Heart right ventricle (tissue), 16 donors: Measurements from ENCODE around the gene EHMT1. TPM values are rescaled to one million over a fixed set of nuclear protein-coding genes. Genes with fewer than 3 reads are reported as not detected.

Experiments used
- ATAC-seq, 8 donors: fragments of 200-7000 bp; cut with Tn5 transposase; one replicate each; pipeline ENCODE4 v1.9.1; 2020; ENCODE audit warnings: mild to moderate bottlenecking in 8 of 8, moderate library complexity in 8 of 8, moderate number of reproducible peaks in 1 of 8
- DNase-seq, 2 donors: peaks; one replicate each; pipeline ENCODE4 v3.0.0-alpha.2; 2020
- H3K27ac ChIP-seq, 10 donors: fragments of 200-600 bp; sonication (generic) in 2 of 10; one replicate each; pipeline versions ENCODE4 v1.5.0 to v1.8.0; 2020 to 2022; ENCODE audit warnings: mild to moderate bottlenecking in 3 of 10
- H3K27me3 ChIP-seq, 7 donors: fragments of 200-600 bp; one replicate each; pipeline ENCODE4 v1.8.0; 2021 to 2022; ENCODE audit warnings: mild to moderate bottlenecking in 2 of 7
- H3K36me3 ChIP-seq, 9 donors: fragments of 200-600 bp; sonication (generic) in 1 of 9; one replicate each; pipeline versions ENCODE4 v1.5.0 to v1.8.0; 2020 to 2022; ENCODE audit warnings: mild to moderate bottlenecking in 2 of 9
- H3K4me1 ChIP-seq, 9 donors: fragments of 200-600 bp; sonication (generic) in 1 of 9; one replicate each; pipeline versions ENCODE4 v1.5.0 to v1.8.0; 2020 to 2022; ENCODE audit warnings: mild to moderate bottlenecking in 4 of 9
- H3K4me3 ChIP-seq, 10 donors: fragments of 200-600 bp; sonication (generic) in 2 of 10; one replicate each; pipeline versions ENCODE4 v1.5.0 to v1.8.0; 2020 to 2022; ENCODE audit warnings: mild to moderate bottlenecking in 7 of 10, moderate library complexity in 2 of 10
- H3K9me3 ChIP-seq, 11 donors: fragments of 200-600 bp in 10 of 11; sonication (generic) in 2 of 11; one replicate each; pipeline versions ENCODE4 v1.5.0 to v1.8.0; 2013 to 2022; ENCODE audit warnings: mild to moderate bottlenecking in 2 of 11, control low read depth in 1 of 11, moderate library complexity in 1 of 11
- WGBS, 2 donors: extraction: QIAGEN DNeasy Blood & Tissue Kit; methylation state at CpG; one replicate each; pipeline ENCODE4 v1.1.7; 2013; ENCODE audit warnings: inconsistent platforms in 1 of 2; 5-methylcytosine and 5-hydroxymethylcytosine counted together
- intact Hi-C, 10 donors: fragments of 100-400 bp; cut with DNase I; formaldehyde crosslinking; loops; one replicate each; pipeline versions ENCODE4 v1.11.1 to v1.14.2; 2022
- polyA plus RNA-seq, 2 donors: library from polyadenylated mRNA; stranded (reverse); fragments of 200-250 nt; gene quantifications; one replicate each; pipeline ENCODE4 v1.2.3, GENCODE V29; 2013
- total RNA-seq, 10 donors: library from RNA; stranded (reverse); fragmentation: NEBNext Ultra II Directional in 3 of 10; extraction: Animal tissue kit (Norgen Biotek cat#: 25700) in 3 of 10; gene quantifications; one replicate each; pipeline versions ENCODE4 v1.2.1 to v1.2.4, GENCODE V29; 2021 to 2023
- TF ChIP-seq, protein P1 (sequence below), 9 donors: fragments of 200-600 bp; sonication (generic) in 2 of 9; IDR thresholded peaks; one replicate each; pipeline versions ENCODE4 v1.5.0 to v1.8.0; 2021 to 2022; ENCODE audit warnings: antibody characterized with exemption in 9 of 9, mild to moderate bottlenecking in 5 of 9, moderate library complexity in 1 of 9
- donor health status: Arrhythmogenic right ventricular cardiomyopathy.
- donor health status: ischemic (EF 13 %, LVEDD 7.1; RV severe dilation, severe dysfunction).
- donor health status: healthy with polysubstance abuse.
- donor health status: DM: no; HTN: yes; CAD: no.
- donor health status: DM: no; HTN: no; CAD: no.
- donor health status: ischemic (EF 25% LVEDD 6.9; RV normal size, moderate dysfunction).
- donor health status: ischemic (EF 25% LVEDD 5.7; RV mildly dilated, moderate dysfunction).
- donor health status: healthy.
- donor health status: DM: yes; HTN: yes; CAD: no.
- donor health status: Ischemic cardiomyopathy.
- donor health status: ischemic (EF 35%, LVEDD 5.7; RV mildly dilated, moderate dysfunction).
- donor health status: nonischemic (EF 11% LVEDD 7.7; RV severe dilation, severe dysfunction).
- donor health status: DM: yes; HTN: yes; CAD: no.
- donor health status: PGD.
- donor health status: ischemic (EF 29% LVEDD 5.4; RV normal size, mild dysfunction).
- donor health status: nonischemic (EF 23%, LVEDD 6.1; RV moderate dilation, normal function).

The EHMT1 gene
- total and polyA plus RNA-seq, 12 donors, result 19.6 to 45.1 (median 31.1) TPM

DNA sequence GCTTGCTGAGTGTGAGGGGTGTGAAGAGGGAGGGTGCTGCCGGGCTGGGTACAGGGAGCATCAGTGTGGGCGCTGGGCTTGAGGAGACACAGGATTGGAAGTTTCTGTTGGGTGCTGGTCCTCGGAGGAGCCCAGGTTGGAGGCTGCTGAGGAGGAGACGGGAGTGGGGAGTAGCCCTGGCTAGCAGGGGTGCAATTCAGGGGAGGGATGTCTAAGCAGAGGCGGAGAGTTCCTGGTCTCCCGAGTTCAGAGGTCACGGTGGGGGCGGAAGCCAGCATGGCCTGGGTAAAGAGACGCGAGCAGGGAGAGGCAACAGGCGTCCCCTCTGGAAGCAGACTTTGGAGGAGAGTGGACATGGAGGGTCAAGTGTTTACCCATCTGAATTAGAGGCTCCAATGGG is 196.0 kb downstream of the EHMT1 start:
- Histone ChIP-seq H3K9me3 (peaks cover 0 to 5% (median 0%) of the 10 kb centered on the region in 11 donors), H3K27ac (no peak overlapping the region), H3K36me3 (peaks cover 0 to 85% (median 66%) of the 10 kb centered on the region in 9 donors), H3K4me1 (no peaks in the 10 kb centered on the region), H3K27me3 (no peaks in the 10 kb centered on the region), H3K4me3 (no peak overlapping the region)
- TF ChIP-seq, protein P1, sequence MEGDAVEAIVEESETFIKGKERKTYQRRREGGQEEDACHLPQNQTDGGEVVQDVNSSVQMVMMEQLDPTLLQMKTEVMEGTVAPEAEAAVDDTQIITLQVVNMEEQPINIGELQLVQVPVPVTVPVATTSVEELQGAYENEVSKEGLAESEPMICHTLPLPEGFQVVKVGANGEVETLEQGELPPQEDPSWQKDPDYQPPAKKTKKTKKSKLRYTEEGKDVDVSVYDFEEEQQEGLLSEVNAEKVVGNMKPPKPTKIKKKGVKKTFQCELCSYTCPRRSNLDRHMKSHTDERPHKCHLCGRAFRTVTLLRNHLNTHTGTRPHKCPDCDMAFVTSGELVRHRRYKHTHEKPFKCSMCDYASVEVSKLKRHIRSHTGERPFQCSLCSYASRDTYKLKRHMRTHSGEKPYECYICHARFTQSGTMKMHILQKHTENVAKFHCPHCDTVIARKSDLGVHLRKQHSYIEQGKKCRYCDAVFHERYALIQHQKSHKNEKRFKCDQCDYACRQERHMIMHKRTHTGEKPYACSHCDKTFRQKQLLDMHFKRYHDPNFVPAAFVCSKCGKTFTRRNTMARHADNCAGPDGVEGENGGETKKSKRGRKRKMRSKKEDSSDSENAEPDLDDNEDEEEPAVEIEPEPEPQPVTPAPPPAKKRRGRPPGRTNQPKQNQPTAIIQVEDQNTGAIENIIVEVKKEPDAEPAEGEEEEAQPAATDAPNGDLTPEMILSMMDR (IDR thresholded peaks at IDR 0.05), result no peak
- no peak for DNase-seq
- 94 to 96% methylated on average over 11 of the region's 11 CpGs for WGBS, 2 donors
- no peak for ATAC-seq
- intact Hi-C loops, result no loop called here

DNA sequence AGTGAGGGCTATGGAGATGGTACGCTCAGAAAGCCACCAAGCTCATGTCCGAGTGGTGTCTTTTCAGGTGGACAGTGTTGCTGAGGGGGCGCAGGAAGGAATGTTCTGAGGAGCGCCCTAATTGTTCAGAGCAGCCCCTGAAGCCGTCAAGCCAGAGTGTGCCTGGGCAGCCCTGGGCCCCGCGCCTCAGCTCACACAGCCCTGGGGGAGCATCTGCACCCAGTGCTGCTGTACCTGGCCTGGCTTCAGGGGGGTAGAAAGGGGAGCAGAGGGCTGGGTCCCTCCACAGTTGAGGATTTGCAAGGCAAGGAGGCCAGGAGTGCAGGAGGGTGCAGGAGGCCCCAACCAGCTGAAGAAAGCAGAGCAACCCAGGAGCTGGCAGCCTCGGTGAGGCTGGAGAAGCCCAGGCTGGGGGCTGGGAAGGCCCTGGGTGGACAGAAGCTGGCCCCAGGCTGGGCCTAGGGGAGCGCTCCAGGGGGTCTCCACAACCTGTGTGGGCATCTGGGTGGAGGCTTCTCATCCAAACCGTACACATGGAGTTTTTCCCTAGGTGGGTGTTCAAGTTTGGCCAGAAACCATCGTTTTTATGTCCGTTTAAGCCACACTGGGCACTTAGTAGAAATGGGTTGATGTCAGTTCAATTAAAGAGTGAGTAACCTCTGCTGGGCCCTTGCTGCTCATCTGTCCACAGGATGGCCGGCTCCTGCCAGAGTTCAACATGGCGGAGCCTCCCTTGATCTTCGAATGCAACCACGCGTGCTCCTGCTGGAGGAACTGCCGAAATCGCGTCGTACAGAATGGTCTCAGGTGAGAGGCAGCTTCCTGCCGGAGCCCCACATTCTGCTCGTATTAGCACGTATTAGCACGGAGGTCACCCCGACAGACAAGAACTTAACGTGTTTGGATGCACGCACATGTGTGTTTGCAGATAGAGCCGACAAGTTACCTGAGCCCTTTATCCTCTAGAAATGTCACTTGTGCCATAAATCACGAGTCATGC is 196.8 kb downstream of the EHMT1 start:
- TF ChIP-seq, protein P1 (IDR thresholded peaks at IDR 0.05), result no peak
- H3K9me3 ChIP-seq, result peaks cover 0 to 5% (median 0%) of the 10 kb centered on the region in 11 donors
- no peaks in the 10 kb centered on the region for H3K4me1 ChIP-seq
- no peak overlapping the region for H3K4me3 ChIP-seq
- peaks cover 0 to 88% (median 69%) of the 10 kb centered on the region in 9 donors for H3K36me3 ChIP-seq
- no peak for ATAC-seq
- H3K27me3 ChIP-seq, result no peaks in the 10 kb centered on the region
- 96 to 97% methylated on average over 30 of the region's 30 CpGs for WGBS, 2 donors
- DNase-seq, result no peak
- no peak overlapping the region for H3K27ac ChIP-seq
- intact Hi-C loops, result no loop called here

DNA sequence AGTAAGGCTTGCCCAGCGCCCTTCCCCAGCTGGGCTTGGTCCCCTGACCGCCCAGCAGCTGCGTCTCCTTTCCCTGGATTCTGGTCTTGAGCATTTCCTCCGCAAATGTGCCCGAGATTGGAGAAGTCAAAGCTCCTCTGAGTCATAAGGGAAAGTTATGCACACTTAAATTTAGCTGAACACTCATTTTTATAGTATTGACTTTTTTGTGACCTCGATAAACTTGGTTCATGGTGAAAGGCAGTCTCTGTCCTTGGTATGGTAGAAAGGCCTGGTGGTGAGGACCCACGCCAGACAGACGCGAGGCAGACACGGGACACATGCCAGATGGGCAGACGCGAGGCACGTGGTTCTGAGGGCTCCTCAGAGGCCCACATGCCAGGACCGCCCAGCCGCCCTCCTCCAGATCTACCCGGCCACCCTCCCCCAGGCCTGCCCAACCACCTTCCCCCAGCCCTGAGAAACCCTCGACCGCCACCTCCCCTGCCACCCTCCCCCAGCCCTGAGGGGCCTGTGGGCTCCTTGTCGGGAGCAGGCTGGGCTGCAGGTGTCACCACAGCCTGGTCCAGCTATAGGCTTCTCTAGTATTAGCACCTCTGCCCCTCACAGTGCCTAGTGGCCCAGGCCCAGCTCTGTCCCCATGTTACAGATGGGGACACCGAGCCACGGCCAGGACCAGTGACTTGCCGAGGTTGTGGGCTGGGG is 197.9 kb downstream of the EHMT1 start:
- WGBS, 2 donors, result 90 to 94% methylated on average over 21 to 22 of the region's 22 CpGs
- no peaks in the 10 kb centered on the region for H3K27me3 ChIP-seq
- no peak overlapping the region for H3K27ac ChIP-seq
- no peaks in the 10 kb centered on the region for H3K4me1 ChIP-seq
- intact Hi-C loops, result no loop called here
- TF ChIP-seq, protein P1 (IDR thresholded peaks at IDR 0.05), result no peak
- ATAC-seq (peak in 2 of 8 donors; percentile 32 to 34), DNase-seq (no peak)
- H3K4me3 ChIP-seq, result no peak overlapping the region
- H3K36me3 ChIP-seq, result peaks cover 0 to 90% (median 70%) of the 10 kb centered on the region in 9 donors
- peaks cover 0 to 9% (median 3%) of the 10 kb centered on the region in 11 donors for H3K9me3 ChIP-seq
